GM21423 (cell line): ENCODE measurements around the gene DOK6.

Source experiments
- ATAC-seq: cut with Tn5 transposase; IDR thresholded peaks from one replicate; pipeline ENCODE4 v1.9.1; 2021; ENCODE audit warnings: mild to moderate bottlenecking, moderate library complexity; ENCODE audit not compliant: unreplicated experiment

The DOK6 gene

GRCh38 chr18:69730664-69731063 lies 330.0 kb downstream of the DOK6 start:
- no peak for ATAC-seq

- ATAC-seq: no peak
Observed at GRCh38 chr18:69734536-69734935, 333.8 kb downstream of the DOK6 start.

GRCh38 chr18:69736730-69737129 lies 336.0 kb downstream of the DOK6 start:
- ATAC-seq: no peak

GRCh38 chr18:69737851-69738250 lies 337.2 kb downstream of the DOK6 start:
- no peak for ATAC-seq

- ATAC-seq: no peak
Observed at GRCh38 chr18:69747388-69747787, 346.7 kb downstream of the DOK6 start.

DNA sequence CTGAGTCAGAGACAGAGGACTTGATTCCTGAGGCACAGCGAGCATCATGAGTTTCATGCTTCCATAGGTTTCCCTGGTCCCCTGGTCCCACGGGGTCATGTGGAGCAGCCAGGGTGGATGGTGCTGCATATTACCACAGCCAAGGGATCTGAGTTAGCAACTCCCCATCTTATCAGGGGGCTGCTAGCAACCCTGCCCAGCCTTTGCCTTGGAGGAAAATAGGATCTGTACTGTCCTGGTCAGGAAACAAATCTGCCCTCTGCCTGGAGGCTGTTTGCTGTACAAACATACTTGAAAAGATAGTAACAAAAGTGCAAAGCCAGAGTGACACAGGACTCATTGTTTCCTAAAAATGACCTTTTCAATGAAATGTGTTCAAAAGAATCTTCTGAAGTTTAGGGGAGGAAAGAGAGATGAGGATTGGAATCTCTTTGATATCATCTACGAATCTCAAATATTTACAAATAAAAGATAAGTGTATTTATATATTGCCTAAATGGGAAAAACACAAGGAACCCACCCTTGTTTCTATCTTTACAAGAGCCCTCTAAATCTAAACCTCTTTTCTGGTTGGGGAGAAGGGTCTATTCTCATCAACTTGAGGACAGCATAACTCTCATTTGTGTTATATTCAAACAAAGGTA lies 352.2 kb downstream of the DOK6 start:
- no peak for ATAC-seq

DNA sequence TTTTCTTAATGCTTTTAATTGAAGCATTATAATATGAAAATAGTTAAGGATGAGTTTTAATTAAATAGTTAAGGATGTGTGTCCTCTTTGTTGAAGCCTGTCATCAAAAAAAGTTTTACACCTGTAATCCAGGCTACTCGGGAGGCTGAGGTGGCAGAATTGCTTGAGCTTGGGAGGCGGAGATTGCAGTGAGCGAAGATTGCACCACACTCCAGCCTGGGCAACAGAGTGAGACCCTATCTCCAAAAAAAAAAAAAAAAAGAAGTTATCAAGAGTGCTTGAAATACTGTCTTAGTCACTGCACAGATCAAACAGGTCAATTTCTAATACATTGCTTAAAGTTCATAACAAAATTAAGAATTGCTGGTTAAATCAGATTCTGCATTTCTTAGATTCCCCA lies 353.4 kb downstream of the DOK6 start:
- no peak for ATAC-seq

DNA sequence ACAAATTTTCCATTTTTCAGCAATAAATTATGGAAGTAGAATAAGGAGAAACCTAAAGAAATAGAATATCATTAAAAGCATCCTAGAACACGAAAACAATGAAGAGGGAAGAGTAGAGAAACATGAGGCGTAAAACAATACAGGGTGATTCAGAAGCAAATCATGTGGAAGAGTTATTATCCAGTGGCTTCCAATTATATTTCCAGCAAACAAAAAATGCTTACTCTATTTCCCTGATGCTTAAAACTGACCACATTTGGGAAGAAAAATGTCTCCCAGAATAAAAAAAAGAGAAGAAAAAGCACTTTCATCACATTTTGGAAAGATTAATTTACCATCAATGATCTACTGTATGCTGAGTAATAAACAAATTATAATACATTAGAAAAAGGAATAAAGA lies 354.4 kb downstream of the DOK6 start:
- ATAC-seq: no peak

GRCh38 chr18:69755856-69756496 lies 355.3 kb downstream of the DOK6 start:
- no peak for ATAC-seq

DNA sequence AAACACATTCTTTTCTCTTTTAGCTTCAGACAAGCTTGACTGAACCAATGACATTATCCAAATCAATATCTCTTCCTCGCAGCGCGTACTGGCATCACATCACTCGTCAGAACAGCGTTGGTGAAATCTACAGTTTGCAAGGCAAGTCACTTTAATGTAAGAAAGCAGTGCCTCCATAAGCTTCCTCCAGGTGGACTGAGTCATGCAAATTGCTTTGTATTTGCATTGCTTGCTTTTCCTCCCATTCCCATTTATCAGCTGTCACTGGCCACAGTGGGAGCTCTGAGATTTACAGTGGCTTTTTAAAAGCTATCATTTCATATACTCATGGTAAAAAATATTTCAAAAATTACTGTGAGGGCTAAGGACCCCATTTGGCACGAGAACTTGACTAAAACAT lies 357.0 kb downstream of the DOK6 start:
- ATAC-seq: no peak

DNA sequence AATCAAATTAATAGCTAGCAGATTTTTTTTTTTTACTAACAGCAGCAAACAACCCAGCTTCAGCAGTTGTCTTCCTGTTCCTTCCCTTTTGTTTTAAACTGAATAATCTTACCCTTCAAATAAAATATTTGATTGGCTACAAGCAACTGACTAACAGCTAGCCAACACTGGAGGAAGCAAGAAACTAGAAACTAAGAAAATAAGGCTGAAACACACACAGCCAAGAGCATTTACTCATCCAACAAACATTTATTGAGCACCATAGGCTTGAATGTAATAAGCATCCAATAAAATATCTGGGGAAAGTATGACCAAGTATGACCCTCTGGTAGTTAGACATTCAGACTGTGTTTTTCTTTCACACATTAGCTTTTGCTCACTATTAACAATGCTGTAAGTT lies 357.8 kb downstream of the DOK6 start:
- ATAC-seq: no peak

- no peak for ATAC-seq
Observed at GRCh38 chr18:69759046-69759445, 358.4 kb downstream of the DOK6 start.

DNA sequence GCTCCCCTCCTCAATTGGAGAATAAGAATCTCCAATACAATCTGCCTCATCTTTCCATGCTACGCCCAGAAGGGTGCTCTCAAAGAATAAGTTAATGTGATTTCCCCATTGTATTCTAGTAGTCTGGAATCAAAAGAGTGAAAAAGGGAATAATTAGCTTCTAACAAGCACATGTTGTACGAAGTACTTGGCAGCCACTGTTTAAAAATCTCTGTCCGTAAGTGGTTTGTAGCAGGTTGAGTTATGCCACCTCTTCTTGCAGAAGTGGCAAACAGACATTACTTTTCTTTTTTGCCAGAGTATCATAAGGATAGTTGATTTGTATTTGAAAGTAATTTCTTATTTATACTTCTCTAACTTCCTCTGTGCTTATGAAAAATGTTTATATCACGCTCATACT lies 362.3 kb downstream of the DOK6 start:
- no peak for ATAC-seq

DNA sequence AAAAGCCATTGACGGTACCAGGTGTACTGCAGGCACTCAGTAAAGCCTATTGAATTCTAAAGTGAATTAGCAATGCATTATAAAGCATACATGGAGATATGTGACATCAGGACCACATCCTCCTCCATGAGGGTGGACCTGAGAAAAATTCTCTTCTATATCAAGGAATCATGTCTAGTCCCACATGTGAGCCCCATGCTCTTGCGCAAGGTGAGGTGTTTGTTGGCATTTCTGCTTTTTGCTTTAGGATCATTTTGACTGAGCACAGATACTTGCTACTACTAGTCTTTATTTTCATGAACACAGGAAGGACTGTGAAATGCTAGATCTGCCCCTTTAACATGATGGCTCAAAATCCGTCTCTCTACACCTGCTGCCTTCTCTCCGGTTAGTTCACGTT lies 363.1 kb downstream of the DOK6 start:
- no peak for ATAC-seq

- no peak for ATAC-seq
Observed at GRCh38 chr18:69770238-69770637, 369.6 kb downstream of the DOK6 start.

- ATAC-seq: no peak
Observed at GRCh38 chr18:69774831-69775230, 374.1 kb downstream of the DOK6 start.

- no peak for ATAC-seq
Observed at GRCh38 chr18:69777248-69777647, 376.6 kb downstream of the DOK6 start.

DNA sequence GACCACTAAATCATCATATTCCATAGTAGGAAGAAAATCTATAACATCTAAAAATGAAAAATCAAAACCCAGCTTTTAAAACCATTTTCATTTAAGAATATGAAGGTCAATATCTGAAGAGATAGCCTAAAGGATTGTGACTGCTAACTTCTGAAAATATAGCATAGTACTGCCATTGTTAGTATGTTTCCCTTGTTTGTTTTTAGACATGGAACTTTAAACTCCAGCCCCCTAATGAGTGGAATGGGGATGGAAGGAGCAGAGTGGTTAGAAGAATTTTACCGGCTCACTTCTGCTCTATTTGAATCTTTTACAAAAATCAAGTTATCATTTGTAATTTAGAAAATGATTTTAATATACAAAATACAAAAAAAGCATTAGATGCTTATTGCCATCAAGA lies 378.0 kb downstream of the DOK6 start:
- no peak for ATAC-seq

DNA sequence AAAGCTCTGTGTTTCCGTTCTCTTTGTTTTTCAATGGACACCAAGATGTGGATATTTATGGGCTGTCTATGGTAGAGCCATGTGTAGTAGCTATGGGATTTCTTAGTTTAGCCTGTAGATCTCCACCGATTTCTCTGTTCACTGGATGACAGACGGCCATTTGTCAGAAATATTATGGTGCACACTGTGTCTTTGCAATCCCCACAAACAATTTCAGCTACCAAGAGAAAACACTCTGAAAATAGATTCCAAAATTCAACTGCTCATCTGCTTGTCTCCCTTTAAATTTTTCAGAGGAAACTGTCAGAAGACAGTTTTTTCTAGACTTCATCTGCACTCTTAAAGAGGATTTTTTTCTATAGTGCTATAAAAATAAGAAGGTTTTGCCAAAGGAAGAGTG lies 380.2 kb downstream of the DOK6 start:
- ATAC-seq: no peak

DNA sequence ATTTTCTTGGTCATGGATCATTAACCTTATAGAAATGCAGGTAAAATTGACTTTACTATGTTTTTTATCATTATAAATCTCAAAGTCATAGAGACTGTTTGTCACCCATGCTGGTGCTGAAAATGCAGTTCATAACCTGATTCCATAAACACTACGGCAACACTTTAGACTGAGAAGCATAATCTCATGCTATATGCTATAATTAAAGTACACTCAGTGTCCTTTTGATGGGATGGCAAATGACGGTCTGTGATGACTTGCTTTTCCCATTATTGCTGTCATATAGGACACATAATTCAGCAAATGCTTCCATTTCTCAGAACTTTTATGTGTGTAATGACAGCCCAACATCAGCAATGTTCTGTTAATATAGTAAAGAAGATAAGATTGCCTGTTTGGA lies 384.1 kb downstream of the DOK6 start:
- ATAC-seq: no peak

GRCh38 chr18:69785466-69785865 lies 384.8 kb downstream of the DOK6 start:
- no peak for ATAC-seq

- ATAC-seq: no peak
Observed at GRCh38 chr18:69786427-69786826, 385.7 kb downstream of the DOK6 start.
